ENCODE measurements around the gene CCS.
A peak's percentile ranks its signal among the peaks of the same experiment; 100 is the strongest.

CCS gene

DNA sequence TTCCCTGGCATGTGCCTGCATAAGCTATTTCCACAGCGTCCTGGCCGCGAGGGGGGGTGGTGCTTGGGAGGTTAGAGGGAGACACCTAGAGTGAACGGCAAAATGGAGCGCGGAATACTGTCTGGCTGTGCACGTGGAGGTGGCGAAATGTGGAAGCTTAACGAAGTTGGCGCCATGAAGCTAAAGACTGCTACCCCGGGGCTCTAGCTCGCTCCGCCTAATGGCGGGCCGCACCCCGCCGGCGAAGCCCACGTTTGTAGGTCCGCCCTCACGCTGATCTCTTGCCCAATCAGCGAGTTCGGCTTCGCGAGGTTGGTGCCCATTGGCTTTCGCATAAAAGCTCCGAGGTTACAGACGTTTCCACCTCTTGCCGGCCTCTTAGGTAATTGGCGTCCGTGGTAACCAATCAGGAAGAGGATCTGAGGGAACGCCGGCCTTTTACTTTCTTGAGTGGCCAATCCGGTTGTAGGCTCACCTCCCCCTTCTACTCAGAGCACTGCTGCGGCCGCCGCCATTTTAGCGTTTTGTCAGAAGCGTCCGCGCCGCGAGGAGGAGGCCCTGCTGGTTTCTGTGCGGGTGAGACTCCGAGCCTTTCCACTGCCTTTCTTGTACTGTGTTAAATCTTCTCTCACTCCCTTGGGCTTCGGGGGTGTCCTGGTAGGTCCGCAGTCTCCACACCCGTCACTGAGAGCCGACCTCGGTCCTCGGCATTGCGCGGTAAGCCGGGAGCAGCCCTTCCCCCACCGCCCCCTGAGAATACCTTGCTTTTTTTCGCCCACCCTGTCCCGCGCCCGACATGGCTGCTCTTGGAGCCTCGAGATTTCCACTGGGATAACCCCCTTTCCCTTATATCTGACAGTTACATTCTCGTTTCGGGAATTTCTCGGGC, 45.4 kb downstream of the CCS start, which contains the start of gene RBM4 (continued):
- TF ChIP-seq, protein P1, sequence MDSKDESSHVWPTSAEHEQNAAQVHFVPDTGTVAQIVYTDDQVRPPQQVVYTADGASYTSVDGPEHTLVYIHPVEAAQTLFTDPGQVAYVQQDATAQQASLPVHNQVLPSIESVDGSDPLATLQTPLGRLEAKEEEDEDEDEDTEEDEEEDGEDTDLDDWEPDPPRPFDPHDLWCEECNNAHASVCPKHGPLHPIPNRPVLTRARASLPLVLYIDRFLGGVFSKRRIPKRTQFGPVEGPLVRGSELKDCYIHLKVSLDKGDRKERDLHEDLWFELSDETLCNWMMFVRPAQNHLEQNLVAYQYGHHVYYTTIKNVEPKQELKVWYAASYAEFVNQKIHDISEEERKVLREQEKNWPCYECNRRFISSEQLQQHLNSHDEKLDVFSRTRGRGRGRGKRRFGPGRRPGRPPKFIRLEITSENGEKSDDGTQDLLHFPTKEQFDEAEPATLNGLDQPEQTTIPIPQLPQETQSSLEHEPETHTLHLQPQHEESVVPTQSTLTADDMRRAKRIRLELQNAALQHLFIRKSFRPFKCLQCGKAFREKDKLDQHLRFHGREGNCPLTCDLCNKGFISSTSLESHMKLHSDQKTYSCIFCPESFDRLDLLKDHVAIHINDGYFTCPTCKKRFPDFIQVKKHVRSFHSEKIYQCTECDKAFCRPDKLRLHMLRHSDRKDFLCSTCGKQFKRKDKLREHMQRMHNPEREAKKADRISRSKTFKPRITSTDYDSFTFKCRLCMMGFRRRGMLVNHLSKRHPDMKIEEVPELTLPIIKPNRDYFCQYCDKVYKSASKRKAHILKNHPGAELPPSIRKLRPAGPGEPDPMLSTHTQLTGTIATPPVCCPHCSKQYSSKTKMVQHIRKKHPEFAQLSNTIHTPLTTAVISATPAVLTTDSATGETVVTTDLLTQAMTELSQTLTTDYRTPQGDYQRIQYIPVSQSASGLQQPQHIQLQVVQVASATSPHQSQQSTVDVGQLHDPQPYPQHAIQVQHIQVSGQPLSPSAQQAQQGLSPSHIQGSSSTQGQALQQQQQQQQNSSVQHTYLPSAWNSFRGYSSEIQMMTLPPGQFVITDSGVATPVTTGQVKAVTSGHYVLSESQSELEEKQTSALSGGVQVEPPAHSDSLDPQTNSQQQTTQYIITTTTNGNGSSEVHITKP (tag by site-specific recombination; IDR thresholded peaks at IDR 0.05) = peak; percentile 55; the same call in 1 of the 2 replicates
- TF ChIP-seq ZNF19 (tag by site-specific recombination; IDR thresholded peaks at IDR 0.05; ENCODE audit: low read depth) (no peak), ZNF548 (tag by site-specific recombination; IDR thresholded peaks at IDR 0.05) (no peak), KLF8 (tag by site-specific recombination; IDR thresholded peaks at IDR 0.05) (peak; percentile 56), ZNF596 (tag by site-specific recombination; IDR thresholded peaks at IDR 0.05) (0 out of 2 replicates have a peak, but pooled peaks have one; percentile 44), ZNF146 (tag by site-specific recombination; IDR thresholded peaks at IDR 0.05) (no peak), WT1 (tag by site-specific recombination; IDR thresholded peaks at IDR 0.05) (peak; percentile 25; the same call in 1 of the 2 replicates), ZNF624 (tag by site-specific recombination; IDR thresholded peaks at IDR 0.05) (no peak), ZFP69B (tag by site-specific recombination; IDR thresholded peaks at IDR 0.05) (peak; percentile 63), ZNF76 (tag by site-specific recombination; IDR thresholded peaks at IDR 0.05; ENCODE audit: borderline replicate concordance, low read depth) (0 out of 2 replicates have a peak, but pooled peaks have one; percentile 14), ZBTB21 (tag by site-specific recombination; IDR thresholded peaks at IDR 0.05) (0 out of 2 replicates have a peak, but pooled peaks have one; percentile 0), MYNN (tag by site-specific recombination; IDR thresholded peaks at IDR 0.05; ENCODE audit: borderline replicate concordance) (0 out of 2 replicates have a peak, but pooled peaks have one; percentile 20), ZNF341 (tag by site-specific recombination; IDR thresholded peaks at IDR 0.05; ENCODE audit: low read depth) (peak; percentile 87), ZNF394 (tag by site-specific recombination; IDR thresholded peaks at IDR 0.05; ENCODE audit: borderline replicate concordance) (peak; percentile 24; the same call in 1 of the 2 replicates), ZNF843 (tag by site-specific recombination; IDR thresholded peaks at IDR 0.05) (0 out of 2 replicates have a peak, but pooled peaks have one; percentile 9), ZNF335 (tag by site-specific recombination; conservative IDR thresholded peaks at IDR 0.05) (peak; percentile 90), ZIC2 (tag by site-specific recombination; IDR thresholded peaks at IDR 0.05) (peak; percentile 35), ZBTB17 (tag by site-specific recombination; IDR thresholded peaks at IDR 0.05) (peak; percentile 58), ZNF677 (tag by site-specific recombination; IDR thresholded peaks at IDR 0.05) (no peak), ZNF140 (tag by site-specific recombination; IDR thresholded peaks at IDR 0.05) (no peak), GLI4 (tag by site-specific recombination; IDR thresholded peaks at IDR 0.05) (peak; percentile 82; the same call in 1 of the 2 replicates)
- TF ChIP-seq, protein P2, sequence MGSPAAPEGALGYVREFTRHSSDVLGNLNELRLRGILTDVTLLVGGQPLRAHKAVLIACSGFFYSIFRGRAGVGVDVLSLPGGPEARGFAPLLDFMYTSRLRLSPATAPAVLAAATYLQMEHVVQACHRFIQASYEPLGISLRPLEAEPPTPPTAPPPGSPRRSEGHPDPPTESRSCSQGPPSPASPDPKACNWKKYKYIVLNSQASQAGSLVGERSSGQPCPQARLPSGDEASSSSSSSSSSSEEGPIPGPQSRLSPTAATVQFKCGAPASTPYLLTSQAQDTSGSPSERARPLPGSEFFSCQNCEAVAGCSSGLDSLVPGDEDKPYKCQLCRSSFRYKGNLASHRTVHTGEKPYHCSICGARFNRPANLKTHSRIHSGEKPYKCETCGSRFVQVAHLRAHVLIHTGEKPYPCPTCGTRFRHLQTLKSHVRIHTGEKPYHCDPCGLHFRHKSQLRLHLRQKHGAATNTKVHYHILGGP (tag by site-specific recombination; IDR thresholded peaks at IDR 0.05) = no peak
- TF ChIP-seq, protein P3, sequence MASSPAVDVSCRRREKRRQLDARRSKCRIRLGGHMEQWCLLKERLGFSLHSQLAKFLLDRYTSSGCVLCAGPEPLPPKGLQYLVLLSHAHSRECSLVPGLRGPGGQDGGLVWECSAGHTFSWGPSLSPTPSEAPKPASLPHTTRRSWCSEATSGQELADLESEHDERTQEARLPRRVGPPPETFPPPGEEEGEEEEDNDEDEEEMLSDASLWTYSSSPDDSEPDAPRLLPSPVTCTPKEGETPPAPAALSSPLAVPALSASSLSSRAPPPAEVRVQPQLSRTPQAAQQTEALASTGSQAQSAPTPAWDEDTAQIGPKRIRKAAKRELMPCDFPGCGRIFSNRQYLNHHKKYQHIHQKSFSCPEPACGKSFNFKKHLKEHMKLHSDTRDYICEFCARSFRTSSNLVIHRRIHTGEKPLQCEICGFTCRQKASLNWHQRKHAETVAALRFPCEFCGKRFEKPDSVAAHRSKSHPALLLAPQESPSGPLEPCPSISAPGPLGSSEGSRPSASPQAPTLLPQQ (tag by site-specific recombination; IDR thresholded peaks at IDR 0.05) = 0 out of 2 replicates have a peak, but pooled peaks have one; percentile 14
- TF ChIP-seq, protein P4, sequence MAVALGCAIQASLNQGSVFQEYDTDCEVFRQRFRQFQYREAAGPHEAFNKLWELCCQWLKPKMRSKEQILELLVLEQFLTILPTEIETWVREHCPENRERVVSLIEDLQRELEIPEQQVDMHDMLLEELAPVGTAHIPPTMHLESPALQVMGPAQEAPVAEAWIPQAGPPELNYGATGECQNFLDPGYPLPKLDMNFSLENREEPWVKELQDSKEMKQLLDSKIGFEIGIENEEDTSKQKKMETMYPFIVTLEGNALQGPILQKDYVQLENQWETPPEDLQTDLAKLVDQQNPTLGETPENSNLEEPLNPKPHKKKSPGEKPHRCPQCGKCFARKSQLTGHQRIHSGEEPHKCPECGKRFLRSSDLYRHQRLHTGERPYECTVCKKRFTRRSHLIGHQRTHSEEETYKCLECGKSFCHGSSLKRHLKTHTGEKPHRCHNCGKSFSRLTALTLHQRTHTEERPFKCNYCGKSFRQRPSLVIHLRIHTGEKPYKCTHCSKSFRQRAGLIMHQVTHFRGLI (tag by site-specific recombination; IDR thresholded peaks at IDR 0.05) = peak; percentile 23; the same call in 1 of the 2 replicates
- TF ChIP-seq, protein P5, sequence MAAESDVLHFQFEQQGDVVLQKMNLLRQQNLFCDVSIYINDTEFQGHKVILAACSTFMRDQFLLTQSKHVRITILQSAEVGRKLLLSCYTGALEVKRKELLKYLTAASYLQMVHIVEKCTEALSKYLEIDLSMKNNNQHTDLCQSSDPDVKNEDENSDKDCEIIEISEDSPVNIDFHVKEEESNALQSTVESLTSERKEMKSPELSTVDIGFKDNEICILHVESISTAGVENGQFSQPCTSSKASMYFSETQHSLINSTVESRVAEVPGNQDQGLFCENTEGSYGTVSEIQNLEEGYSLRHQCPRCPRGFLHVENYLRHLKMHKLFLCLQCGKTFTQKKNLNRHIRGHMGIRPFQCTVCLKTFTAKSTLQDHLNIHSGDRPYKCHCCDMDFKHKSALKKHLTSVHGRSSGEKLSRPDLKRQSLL (tag by site-specific recombination; IDR thresholded peaks at IDR 0.05) = no peak
- TF ChIP-seq, protein P6, sequence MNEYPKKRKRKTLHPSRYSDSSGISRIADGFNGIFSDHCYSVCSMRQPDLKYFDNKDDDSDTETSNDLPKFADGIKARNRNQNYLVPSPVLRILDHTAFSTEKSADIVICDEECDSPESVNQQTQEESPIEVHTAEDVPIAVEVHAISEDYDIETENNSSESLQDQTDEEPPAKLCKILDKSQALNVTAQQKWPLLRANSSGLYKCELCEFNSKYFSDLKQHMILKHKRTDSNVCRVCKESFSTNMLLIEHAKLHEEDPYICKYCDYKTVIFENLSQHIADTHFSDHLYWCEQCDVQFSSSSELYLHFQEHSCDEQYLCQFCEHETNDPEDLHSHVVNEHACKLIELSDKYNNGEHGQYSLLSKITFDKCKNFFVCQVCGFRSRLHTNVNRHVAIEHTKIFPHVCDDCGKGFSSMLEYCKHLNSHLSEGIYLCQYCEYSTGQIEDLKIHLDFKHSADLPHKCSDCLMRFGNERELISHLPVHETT (tag by site-specific recombination; IDR thresholded peaks at IDR 0.05) = peak; percentile 36; the same call in 1 of the 2 replicates
